ES-I3 (cell line): ENCODE measurements around the gene TIMM44.

Experiments used
- H3K36me3 ChIP-seq: 2 replicates; pipeline ENCODE4 v1.6.1; 2013; ENCODE audit warnings: mild to moderate bottlenecking, low read length, control low read depth, moderate library complexity; ENCODE audit not compliant: insufficient read depth
- H3K4me1 ChIP-seq: 2 replicates; pipeline ENCODE4 v1.6.1; 2013; ENCODE audit warnings: mild to moderate bottlenecking, control low read depth, low read length; ENCODE audit not compliant: insufficient read depth
- H3K9ac ChIP-seq: 2 replicates; pipeline ENCODE4 v1.6.1; 2013; ENCODE audit warnings: low read depth, mild to moderate bottlenecking, low read length, moderate library complexity
- H3K9me3 ChIP-seq: 2 replicates; pipeline ENCODE4 v1.6.1; 2013; ENCODE audit warnings: mild to moderate bottlenecking, low read length, moderate library complexity; ENCODE audit not compliant: control insufficient read depth, insufficient read depth

The TIMM44 gene, protein sequence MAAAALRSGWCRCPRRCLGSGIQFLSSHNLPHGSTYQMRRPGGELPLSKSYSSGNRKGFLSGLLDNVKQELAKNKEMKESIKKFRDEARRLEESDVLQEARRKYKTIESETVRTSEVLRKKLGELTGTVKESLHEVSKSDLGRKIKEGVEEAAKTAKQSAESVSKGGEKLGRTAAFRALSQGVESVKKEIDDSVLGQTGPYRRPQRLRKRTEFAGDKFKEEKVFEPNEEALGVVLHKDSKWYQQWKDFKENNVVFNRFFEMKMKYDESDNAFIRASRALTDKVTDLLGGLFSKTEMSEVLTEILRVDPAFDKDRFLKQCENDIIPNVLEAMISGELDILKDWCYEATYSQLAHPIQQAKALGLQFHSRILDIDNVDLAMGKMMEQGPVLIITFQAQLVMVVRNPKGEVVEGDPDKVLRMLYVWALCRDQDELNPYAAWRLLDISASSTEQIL

DNA sequence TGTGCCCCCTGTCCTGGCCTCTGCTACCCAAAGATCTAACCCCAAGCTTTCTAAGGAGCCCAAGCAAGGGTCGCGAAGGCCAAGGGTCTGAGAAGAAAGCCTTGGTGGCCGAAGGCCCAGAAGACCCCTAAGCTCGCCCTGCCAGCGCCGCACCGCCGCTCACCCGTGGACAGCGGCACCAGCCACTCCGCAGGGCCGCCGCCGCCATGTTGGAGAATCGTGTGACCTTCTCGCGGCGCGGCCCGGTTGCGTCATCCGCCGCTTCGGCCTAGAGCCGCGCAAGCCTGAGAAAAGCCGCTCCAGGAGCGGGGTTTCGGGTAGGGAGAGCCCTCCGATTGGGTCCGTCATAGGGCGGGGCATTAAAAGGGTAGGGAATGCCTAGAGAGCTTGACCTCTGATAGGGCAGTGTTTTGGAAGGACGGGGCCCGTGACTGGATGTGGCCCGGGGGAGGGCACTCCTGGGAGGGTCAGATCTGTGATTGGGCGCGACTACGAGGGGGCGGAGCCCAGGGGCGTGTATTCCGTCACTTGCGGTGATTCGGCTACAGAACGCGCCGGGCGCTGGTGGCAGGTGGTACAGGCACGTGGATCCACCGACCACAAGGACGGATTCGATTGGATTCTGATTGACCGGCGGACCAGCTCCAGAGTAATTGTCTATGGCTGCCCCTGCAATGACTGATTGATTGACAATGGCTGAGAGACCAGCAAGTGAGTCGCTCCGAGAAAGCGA, at the start of gene TIMM44:
Gene TIMM44, minus strand, starts transcription at position 223 of the 733 bp plus-strand sequence. Its CDS starts 15 bp downstream, at position 208.
- Histone ChIP-seq H3K9me3 (no peaks in the 10 kb centered on the region), H3K4me1 (no peaks in the 10 kb centered on the region), H3K9ac (peak within 1 kb of the TSS; percentile 97), H3K36me3 (peaks cover 4% of the 10 kb centered on the region; the same call in 1 of the 2 replicates)

DNA sequence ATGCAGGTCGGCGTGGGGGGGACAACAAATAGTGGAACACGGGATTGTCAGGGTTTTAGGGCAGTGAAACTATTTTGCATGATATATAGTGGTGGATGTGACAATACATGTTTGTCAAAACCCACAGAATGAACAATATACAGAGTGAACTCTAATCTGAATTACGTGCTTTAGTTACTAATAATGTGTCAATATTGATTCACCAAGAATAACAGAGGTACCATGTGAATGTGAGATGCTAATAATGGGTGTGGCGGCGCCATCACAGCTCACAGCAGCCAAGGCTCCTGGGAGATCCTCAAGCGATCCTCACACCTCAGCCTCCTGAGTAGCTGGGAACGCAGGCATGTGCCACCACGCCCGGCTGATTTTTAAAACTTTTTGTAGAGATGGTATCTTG, 49.1 kb upstream of the TIMM44 start:
- Histone ChIP-seq H3K4me1 (peaks cover 24% of the 10 kb centered on the region; the same call in 1 of the 2 replicates), H3K9me3 (no peaks in the 10 kb centered on the region), H3K9ac (no peak overlapping the region), H3K36me3 (peaks cover 28% of the 10 kb centered on the region)

DNA sequence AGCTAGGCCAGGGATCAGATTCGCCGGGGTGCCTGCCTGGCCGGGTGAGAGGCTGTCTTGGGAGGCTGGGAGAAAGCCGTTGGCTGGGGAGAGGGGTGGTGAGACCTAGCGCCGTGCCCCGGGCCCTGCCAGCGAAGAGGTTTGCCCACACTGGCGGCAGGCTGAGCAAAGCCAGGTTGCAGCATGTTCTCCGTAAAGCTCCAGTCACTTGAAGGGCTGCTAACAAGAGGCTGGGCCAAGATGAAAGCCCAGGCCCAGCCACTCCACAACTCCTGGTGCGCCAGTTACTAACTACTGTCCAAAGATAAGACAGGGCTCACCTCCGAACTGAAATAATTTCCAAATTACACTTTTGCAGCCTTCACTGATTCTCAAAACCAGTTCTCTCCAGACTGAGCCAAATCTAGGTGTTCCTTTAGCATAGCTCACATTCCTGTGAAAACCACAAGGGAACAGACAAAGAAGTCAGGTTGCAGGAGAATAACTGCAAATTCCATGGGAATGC, 45.7 kb upstream of the TIMM44 start:
- Histone ChIP-seq H3K4me1 (peaks cover 13% of the 10 kb centered on the region; the same call in 1 of the 2 replicates), H3K9me3 (no peaks in the 10 kb centered on the region), H3K9ac (no peak overlapping the region), H3K36me3 (peaks cover 30% of the 10 kb centered on the region)

DNA sequence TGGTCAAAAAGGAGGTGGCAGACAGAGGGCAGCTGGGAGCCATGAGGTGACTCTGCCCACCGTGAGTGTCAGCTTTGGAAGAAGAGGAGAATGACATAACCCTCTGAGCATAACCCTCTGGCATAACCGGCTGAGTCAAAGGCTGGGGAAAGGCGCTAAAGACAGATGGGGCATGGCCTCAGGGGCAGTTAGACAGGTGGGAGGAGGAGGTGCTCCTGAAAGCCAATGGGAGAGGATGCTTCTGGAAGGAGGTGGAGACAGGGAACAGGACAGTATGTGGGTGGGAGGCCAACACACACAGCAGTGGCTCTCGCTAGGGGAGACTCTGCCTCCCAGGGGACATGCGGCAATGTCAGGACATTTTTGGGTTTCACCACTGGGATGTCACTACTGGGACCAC, 44.8 kb upstream of the TIMM44 start:
- H3K9ac ChIP-seq, result no peak overlapping the region
- no peaks in the 10 kb centered on the region for H3K9me3 ChIP-seq
- peaks cover 30% of the 10 kb centered on the region for H3K36me3 ChIP-seq
- H3K4me1 ChIP-seq, result peaks cover 9% of the 10 kb centered on the region; the same call in 1 of the 2 replicates

DNA sequence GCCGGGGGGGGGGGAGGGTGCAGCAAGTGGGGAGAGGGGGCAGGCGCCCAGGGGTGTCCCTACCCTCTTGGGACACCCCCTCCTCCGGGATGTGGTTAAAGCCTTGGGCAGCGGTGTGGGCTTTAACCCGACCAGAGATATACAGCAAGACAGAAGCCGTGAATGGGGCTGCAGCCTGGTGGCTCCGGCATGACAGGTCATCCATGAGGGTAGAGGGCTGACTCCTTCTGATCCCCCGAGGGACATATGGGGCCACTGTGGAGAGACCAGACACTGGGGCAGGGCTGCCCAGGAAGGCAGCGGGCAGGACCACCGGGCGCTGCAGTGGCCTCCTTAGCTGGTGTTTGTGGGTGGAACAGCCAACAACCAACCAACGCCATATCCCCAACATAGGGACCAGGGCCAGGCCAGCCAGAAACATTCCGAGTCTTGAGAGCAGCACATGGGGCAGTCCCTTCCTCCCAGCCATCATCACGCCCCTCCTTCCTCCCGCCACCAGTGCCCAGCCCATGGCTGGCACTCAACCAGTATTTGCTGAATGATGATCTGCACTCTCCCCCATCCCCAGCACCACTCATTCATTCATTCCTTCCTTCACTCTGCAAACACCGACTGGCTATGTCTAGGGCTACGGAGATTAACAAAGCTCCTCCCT, 43.8 kb upstream of the TIMM44 start:
- Histone ChIP-seq H3K36me3 (peaks cover 39% of the 10 kb centered on the region), H3K9ac (no peak overlapping the region), H3K4me1 (peaks cover 9% of the 10 kb centered on the region; the same call in 1 of the 2 replicates), H3K9me3 (no peaks in the 10 kb centered on the region)

DNA sequence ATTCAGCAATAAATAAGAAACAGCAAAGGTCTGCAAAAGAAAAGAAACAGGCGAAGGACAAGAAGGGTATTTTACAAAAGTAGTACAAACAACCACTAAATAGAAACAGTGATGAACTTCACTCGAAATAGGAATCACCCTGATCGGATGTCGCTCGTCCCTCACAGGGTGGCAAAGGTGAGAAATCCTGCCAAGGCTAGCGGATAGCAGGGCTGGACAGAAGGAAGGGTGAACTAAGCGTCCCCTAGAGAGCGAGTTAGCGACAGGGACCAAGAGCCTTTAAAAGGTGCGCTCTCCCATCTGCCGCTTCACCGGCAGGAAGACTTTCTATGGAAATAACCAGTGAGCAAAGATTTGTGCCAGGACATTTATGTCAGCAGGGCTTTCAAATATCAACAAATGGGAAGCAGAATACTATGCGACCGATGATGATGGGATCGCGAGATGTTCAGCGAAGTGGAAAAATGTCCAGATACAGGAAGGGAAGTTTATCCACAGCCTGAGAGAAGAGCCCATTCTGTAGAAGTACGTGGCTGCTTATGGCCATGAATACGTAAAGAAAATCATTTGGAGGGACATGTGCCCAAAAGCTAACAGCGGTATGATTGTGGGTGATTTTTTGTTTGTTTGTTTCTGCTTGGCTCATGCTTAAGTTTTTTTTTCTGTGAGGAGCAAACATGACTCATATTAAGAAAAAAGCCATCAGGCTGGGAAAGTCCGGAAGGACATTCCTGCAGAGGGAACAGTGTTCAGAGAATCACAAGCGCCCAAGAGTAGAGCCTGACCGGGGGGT, 43.1 kb upstream of the TIMM44 start:
- Histone ChIP-seq H3K9ac (no peak overlapping the region), H3K36me3 (peaks cover 44% of the 10 kb centered on the region), H3K9me3 (no peaks in the 10 kb centered on the region), H3K4me1 (peaks cover 9% of the 10 kb centered on the region; the same call in 1 of the 2 replicates)

DNA sequence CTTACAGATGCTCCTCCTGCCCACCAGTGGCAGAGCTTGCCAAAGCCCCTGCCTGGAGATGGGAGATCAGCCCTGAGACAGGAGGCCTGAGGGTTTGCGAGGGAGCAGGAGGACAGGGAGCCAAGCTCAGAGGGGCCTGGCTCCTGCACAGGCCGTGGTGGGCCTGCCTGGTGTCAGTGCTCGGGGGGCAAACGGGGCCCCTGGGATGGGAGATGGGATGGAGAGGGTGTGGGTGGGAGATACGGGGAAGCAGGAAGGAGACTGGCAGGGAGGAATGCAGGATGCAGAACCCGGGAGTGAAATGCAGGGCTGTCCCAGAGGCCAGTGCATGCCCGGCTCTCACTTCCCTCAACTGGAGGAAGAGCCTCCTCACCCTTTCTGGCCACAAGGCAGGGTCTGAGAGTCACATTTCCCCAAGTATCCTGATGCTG, 42.0 kb upstream of the TIMM44 start:
- H3K36me3 ChIP-seq, result peaks cover 41% of the 10 kb centered on the region
- H3K4me1 ChIP-seq, result peaks cover 9% of the 10 kb centered on the region; the same call in 1 of the 2 replicates
- no peak overlapping the region for H3K9ac ChIP-seq
- H3K9me3 ChIP-seq, result no peaks in the 10 kb centered on the region

DNA sequence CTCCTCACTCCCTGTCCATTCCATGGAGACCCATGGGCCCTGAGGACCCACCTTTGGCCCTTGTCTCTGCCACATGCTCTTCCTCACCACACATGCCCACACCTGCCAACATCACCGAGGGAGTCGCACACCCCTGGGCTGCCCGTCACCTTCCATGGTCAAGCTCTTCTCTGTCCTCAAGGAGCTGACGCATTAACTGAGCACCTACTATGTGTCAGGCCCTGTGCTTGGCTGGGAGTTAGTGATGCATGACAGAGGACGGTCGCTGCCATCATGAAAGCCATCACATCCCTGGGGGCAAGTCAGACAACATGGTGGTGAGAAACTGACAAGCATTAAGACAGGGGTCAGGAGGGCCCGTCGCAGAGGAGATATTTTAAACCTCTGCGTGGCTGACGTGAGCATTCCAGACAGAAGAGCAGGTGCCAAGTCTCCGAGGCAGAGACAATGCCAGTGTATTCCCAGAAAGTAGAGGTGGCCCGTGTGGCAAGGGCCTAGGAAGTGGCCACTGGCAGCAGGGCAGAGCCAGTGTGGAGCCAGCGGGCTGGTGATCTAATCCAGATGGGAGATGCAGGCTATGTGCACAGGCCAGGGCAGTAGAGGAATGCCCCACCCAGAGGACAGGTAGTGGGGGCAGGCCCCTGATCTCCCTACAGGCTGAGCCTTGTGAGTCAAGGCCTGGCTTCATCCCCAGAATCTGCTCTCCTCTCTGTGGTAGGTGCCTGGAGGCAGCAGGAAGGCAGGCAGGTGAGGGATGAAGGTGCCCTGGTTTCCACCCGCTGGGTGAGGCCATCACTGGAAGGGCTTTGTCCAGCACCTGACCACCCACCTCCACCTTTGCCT, 40.8 kb upstream of the TIMM44 start:
- Histone ChIP-seq H3K36me3 (peaks cover 39% of the 10 kb centered on the region), H3K9ac (no peak overlapping the region), H3K9me3 (no peaks in the 10 kb centered on the region), H3K4me1 (no peaks in the 10 kb centered on the region; the same call in 1 of the 2 replicates)

DNA sequence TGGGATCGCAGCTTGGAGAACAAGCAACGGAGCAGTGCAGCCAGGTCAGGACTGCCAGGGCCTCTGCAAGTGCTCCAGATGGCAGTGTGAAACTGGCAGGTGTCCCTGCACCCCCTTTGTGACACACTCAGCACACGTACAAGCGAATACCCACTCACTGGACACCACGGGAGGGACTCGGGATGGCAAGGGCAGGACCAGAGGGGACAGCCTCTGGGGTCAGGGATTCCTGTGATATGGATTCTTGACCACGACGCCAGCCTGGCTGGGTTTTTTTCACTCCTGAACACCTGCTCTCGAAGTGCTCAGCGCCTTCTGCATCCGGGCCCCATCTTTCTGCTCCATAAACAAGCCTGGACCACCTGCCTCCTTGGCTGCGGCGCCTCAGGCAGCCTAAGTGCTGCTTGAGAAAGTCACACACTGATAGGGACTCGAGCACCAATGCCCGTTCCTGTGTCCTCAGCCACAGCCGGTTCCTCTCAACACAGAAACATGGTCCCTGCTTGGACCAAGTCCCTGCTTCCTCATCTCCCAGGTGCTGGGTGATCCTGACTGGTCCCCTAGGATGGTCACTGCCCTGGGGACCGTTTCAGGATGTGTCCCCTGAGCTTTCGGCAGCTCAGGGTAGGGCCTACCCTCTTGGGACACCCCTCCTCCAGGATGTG, 40.0 kb upstream of the TIMM44 start:
- no peak overlapping the region for H3K9ac ChIP-seq
- H3K36me3 ChIP-seq, result peaks cover 36% of the 10 kb centered on the region
- no peaks in the 10 kb centered on the region for H3K9me3 ChIP-seq
- H3K4me1 ChIP-seq, result no peaks in the 10 kb centered on the region; the same call in 1 of the 2 replicates

DNA sequence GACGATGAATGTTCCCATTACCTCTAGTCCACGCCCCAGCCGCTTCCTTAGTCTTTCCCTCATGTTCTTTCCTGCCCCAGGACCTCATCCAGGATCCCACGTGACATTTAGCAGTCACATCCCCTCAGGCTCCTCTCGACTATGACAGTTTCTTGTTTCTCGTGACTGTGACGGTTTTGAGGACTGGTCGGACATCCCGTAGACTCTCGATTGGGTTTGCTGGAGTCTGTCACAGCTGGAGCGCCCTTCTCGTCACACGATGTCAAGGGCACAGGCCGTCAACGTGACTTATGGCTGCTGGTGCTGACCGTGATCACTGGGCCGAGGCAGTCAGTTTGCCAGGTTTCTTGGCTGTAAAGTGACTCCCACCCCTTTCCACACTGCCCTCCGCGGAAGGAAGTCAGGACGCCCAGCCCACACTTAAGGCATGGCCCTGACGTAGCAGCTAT, 39.2 kb upstream of the TIMM44 start:
- no peaks in the 10 kb centered on the region for H3K9me3 ChIP-seq
- H3K4me1 ChIP-seq, result no peaks in the 10 kb centered on the region; the same call in 1 of the 2 replicates
- peaks cover 33% of the 10 kb centered on the region for H3K36me3 ChIP-seq
- no peak overlapping the region for H3K9ac ChIP-seq

DNA sequence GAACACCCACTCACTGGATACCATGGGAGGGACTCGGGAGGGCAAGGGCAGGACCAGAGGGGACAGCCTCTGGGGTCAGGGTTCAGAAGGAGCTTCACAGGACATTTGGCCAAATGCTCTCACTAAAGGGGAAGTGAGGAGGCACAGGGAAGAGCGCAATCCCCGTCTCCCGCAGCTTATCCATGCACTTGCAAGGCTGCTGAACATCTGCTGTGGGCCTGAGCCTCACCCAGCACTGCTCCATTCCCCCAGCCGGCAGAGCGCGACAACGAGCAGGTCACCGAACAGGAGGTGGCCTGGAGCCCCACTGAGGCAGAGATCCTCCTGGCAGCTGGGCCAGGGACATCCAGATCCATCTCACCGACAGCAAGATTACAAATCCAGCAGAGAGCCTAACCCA, 38.6 kb upstream of the TIMM44 start:
- H3K9ac ChIP-seq, result no peak overlapping the region
- no peaks in the 10 kb centered on the region; the same call in 1 of the 2 replicates for H3K4me1 ChIP-seq
- peaks cover 30% of the 10 kb centered on the region for H3K36me3 ChIP-seq
- no peaks in the 10 kb centered on the region for H3K9me3 ChIP-seq

DNA sequence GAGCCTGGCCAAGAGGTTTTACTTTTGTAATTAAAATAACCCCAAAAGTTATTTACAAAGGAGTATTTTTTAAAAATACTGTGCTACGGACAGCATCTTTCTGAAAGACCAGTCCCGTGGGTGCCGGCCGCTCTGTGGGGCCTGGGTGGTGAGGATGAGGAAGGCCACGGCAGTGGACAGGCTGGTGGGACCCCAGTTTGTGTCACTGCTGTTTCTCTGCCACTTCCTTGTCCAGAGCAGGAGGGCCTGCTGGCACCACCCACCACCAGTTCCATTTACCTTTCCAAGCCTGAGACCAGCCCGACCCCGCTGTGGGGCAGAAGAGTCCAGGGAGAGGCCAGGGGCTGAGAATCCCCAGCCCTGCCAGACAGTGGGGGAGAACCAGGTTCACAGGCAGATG, 38.2 kb upstream of the TIMM44 start:
- no peaks in the 10 kb centered on the region for H3K4me1 ChIP-seq
- no peak overlapping the region for H3K9ac ChIP-seq
- H3K9me3 ChIP-seq, result no peaks in the 10 kb centered on the region
- peaks cover 30% of the 10 kb centered on the region for H3K36me3 ChIP-seq
